ENCODE results near the gene E2F8. TPM values are rescaled to one million over a fixed set of nuclear protein-coding genes. Genes with fewer than 3 reads are reported as not detected.

Gene E2F8
- polyA plus RNA-seq, 2 donors: 3.1 to 3.9 TPM

GRCh38 chr11:19176629-19177186 lies 64.0 kb downstream of the E2F8 start:
- WGBS, 2 donors: 76 to 91% methylated on average over 2 of the region's 2 CpGs
- Histone ChIP-seq H3K4me3 (ENCODE audit: low read depth in 1 of 2, low read length in 2 of 2) (no peak overlapping the region), H3K27me3 (ENCODE audit: control insufficient read depth in 1 of 2, insufficient read depth in 2 of 2, low read length in 2 of 2) (no peaks in the 10 kb centered on the region), H3K27ac (ENCODE audit: low read depth in 2 of 2, low read length in 1 of 2) (no peak overlapping the region), H3K36me3 (ENCODE audit: control insufficient read depth in 2 of 2, insufficient read depth in 2 of 2, low read length in 1 of 2) (peaks cover 14 to 15% of the 10 kb centered on the region in 2 donors), H3K9me3 (ENCODE audit: control insufficient read depth in 2 of 2, insufficient read depth in 1 of 2, low read depth in 1 of 2, low read length in 1 of 2) (no peaks in the 10 kb centered on the region), H3K4me1 (ENCODE audit: control insufficient read depth in 2 of 2, insufficient read depth in 2 of 2, low read length in 1 of 2) (no peaks in the 10 kb centered on the region)

Other genes with a start within 250 kb of the E2F8 start
- under 1 TPM in 1 of 2 donors, not detected in 1; 0.02 TPM for gene MRGPRX2, start 180.2 kb downstream of the E2F8 start, polyA plus RNA-seq
- 10 to 100 TPM; 44.3 to 50.1 TPM for gene ZDHHC13, start 123.8 kb downstream of the E2F8 start, polyA plus RNA-seq
- under 1 TPM; 0.11 to 0.37 TPM for gene CSRP3, start 39.0 kb downstream of the E2F8 start, polyA plus RNA-seq

All from esophagus (tissue), 2 donors.